ENCODE data around the gene IQGAP2. TPM values are rescaled to one million over a fixed set of nuclear protein-coding genes. Genes with fewer than 3 reads are reported as not detected.
"Not testable (repeated sequence)": the region's sequence is repeated elsewhere in the genome, so short reads cannot be mapped to it uniquely, and the experiment has no call there.

IQGAP2 gene
- total RNA-seq, 3 donors from 2014 or later (not counting 1 experiment from before 2014, with no cell fraction given), result 172 to 218 (median 207) TPM

DNA sequence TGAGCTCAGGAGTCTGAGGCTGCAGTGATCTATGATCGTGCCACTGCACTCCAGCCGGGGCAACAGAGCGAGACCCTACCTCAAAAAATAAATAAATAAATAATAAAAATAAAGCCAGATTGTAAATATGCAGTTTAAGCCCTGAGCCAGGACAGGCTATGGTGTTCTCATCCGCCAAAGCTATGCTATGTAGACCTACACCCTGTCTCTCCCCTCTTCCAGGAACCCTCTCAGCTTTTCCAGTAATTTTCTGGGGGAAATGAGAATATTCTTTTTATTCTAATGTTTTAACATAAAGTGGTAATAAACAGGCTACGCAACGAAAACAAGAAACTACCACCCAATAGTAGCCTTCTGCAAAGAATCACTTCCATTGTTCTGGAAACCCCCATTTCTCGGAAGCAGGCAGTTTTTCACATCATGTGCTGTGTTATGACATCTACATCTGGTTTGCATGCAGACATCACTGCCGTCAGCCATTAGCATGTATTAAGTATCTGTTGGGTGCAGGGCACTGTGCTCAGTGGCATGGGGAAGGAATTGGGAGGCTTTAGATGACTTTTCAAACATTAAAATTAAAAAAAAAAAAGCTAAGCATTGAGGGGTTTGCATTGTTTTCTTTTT lies 274.9 kb downstream of the IQGAP2 start:
- peaks cover 4 to 21% of the 10 kb centered on the region in 2 donors for H3K4me1 Mint-ChIP-seq
- 98% methylated on average over 4 of the region's 8 CpGs for WGBS (ENCODE audit: insufficient coverage)

DNA sequence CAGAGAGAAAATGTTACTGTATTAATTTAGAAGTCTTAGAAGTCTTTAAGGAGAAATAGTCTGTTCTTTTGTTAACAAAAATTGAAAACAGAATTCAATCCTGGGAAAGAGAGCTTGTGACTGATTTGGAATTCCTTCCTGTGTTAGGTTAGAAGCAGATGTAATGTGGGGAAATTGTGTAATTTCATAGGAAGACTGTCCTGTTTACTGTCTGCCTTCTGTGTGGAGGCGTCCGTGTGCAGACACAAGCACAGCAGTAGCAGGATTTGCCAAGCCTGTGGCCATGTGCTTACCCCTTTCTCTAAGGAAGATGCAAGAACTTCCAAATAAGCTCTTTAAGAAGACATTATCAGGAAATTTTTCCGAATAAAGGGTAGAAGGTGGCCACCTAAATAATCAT lies 276.1 kb downstream of the IQGAP2 start:
- no peaks in the 10 kb centered on the region for H3K9me3 ChIP-seq (ENCODE audit: control insufficient read depth, insufficient read depth, low read length)
- H3K27ac ChIP-seq (ENCODE audit: low read length), result no peak overlapping the region
- H3K4me1 ChIP-seq (ENCODE audit: control insufficient read depth, insufficient read depth, low read length), result no peaks in the 10 kb centered on the region
- no peak overlapping the region for H3K4me3 ChIP-seq (ENCODE audit: low read length)
- H3K27me3 ChIP-seq (ENCODE audit: control insufficient read depth, insufficient read depth, low read length), result no peaks in the 10 kb centered on the region
- Mint-ChIP-seq H3K4me3 (no peak overlapping the region), H3K36me3 (peaks cover 38% of the 10 kb centered on the region), H3K4me1 (peaks cover 8 to 27% of the 10 kb centered on the region in 2 donors), H3K27me3 (ENCODE audit: low read depth in 2 of 2) (no peaks in the 10 kb centered on the region), H3K9me3 (no peaks in the 10 kb centered on the region), H3K27ac (peak overlapping the region in 1 of 2 donors; percentile 54)
- ATAC-seq (no peak), DNase-seq (no peak)
- TF ChIP-seq, protein P1, sequence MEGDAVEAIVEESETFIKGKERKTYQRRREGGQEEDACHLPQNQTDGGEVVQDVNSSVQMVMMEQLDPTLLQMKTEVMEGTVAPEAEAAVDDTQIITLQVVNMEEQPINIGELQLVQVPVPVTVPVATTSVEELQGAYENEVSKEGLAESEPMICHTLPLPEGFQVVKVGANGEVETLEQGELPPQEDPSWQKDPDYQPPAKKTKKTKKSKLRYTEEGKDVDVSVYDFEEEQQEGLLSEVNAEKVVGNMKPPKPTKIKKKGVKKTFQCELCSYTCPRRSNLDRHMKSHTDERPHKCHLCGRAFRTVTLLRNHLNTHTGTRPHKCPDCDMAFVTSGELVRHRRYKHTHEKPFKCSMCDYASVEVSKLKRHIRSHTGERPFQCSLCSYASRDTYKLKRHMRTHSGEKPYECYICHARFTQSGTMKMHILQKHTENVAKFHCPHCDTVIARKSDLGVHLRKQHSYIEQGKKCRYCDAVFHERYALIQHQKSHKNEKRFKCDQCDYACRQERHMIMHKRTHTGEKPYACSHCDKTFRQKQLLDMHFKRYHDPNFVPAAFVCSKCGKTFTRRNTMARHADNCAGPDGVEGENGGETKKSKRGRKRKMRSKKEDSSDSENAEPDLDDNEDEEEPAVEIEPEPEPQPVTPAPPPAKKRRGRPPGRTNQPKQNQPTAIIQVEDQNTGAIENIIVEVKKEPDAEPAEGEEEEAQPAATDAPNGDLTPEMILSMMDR (IDR thresholded peaks at IDR 0.05), result no peak
- 92% methylated on average over 3 of the region's 3 CpGs for WGBS (ENCODE audit: insufficient coverage)
- H3K36me3 ChIP-seq (ENCODE audit: control insufficient read depth, insufficient read depth, low read length), result peaks cover 61% of the 10 kb centered on the region
- intact Hi-C loops (cut with micrococcal nuclease), result no loop called here

More for the DNA sequence above, 274.9 kb downstream of the IQGAP2 start:
- Histone ChIP-seq H3K9me3 (ENCODE audit: control insufficient read depth, insufficient read depth, low read length) (no peaks in the 10 kb centered on the region), H3K4me1 (ENCODE audit: control insufficient read depth, insufficient read depth, low read length) (no peaks in the 10 kb centered on the region), H3K4me3 (ENCODE audit: low read length) (no peak overlapping the region), H3K27me3 (ENCODE audit: control insufficient read depth, insufficient read depth, low read length) (no peaks in the 10 kb centered on the region), H3K36me3 (ENCODE audit: control insufficient read depth, insufficient read depth, low read length) (peaks cover 62% of the 10 kb centered on the region), H3K27ac (ENCODE audit: low read length) (no peak overlapping the region)
- TF ChIP-seq, protein P1 (IDR thresholded peaks at IDR 0.05), result no peak
- Mint-ChIP-seq H3K27ac (no peak overlapping the region), H3K27me3 (ENCODE audit: low read depth in 2 of 2) (no peaks in the 10 kb centered on the region), H3K9me3 (no peaks in the 10 kb centered on the region), H3K36me3 (peaks cover 38% of the 10 kb centered on the region), H3K4me3 (no peak overlapping the region)
- ATAC-seq (no peak), DNase-seq (no peak)
- intact Hi-C loops (cut with micrococcal nuclease), result no loop called here

DNA sequence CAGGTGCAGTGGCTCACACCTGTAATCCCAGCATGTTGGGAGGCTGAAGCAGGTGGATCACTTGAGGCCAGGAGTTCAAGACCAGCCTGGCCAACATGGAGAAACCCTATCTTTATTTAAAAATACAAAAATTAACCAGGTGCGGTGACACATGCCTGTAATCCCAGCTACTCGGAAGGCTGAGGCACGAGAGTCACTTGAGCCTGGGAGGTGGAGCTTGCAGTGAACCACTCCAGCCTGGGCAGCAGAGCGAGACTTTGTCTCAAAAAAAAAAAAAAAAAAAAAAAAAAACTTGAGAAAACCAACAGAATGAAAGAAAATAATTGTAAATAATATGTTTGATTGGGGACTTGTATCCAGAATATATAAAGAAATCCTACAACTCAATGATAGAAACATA lies 277.7 kb downstream of the IQGAP2 start:
- peaks cover 59% of the 10 kb centered on the region for H3K36me3 ChIP-seq (ENCODE audit: control insufficient read depth, insufficient read depth, low read length)
- Mint-ChIP-seq H3K27ac (peak overlapping the region; percentile 74 to 78), H3K36me3 (peaks cover 37% of the 10 kb centered on the region), H3K4me1 (peaks cover 12 to 35% of the 10 kb centered on the region in 2 donors)
- H3K4me3 Mint-ChIP-seq; H3K27me3 Mint-ChIP-seq (ENCODE audit: low read depth in 2 of 2); ATAC-seq; H3K4me3 ChIP-seq (ENCODE audit: low read length); H3K9me3 Mint-ChIP-seq; H3K9me3 ChIP-seq (ENCODE audit: control insufficient read depth, insufficient read depth, low read length); H3K4me1 ChIP-seq (ENCODE audit: control insufficient read depth, insufficient read depth, low read length); H3K27ac ChIP-seq (ENCODE audit: low read length); DNase-seq; H3K27me3 ChIP-seq (ENCODE audit: control insufficient read depth, insufficient read depth, low read length); intact Hi-C loops (cut with micrococcal nuclease): not testable (repeated sequence)
- WGBS (ENCODE audit: insufficient coverage), result 89% methylated on average over 3 of the region's 4 CpGs

DNA sequence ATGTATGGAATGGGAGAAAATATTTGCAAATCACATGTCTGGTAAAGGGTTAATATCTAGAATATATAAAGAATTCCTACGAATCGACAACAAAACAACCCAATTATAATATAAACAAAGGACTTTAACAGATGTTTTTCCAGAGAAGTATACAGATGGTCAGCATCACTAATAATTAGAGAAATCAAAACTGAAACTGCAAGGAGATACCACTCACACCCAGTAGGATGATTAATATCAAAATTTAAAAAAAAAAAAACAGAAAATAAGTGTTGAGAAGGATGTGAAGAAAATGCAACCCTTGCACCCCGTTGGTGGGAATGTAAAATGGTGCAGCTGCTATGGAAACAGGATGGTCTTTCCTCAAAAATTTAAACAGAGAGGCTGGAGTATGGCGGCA lies 278.2 kb downstream of the IQGAP2 start:
- Mint-ChIP-seq H3K36me3 (peaks cover 33% of the 10 kb centered on the region), H3K27ac (peak overlapping the region; percentile 74 to 78), H3K9me3 (no peaks in the 10 kb centered on the region), H3K4me3 (no peak overlapping the region), H3K27me3 (ENCODE audit: low read depth in 2 of 2) (no peaks in the 10 kb centered on the region), H3K4me1 (peaks cover 14 to 35% of the 10 kb centered on the region in 2 donors)
- no peak overlapping the region for H3K4me3 ChIP-seq (ENCODE audit: low read length)
- no peak overlapping the region for H3K27ac ChIP-seq (ENCODE audit: low read length)
- DNase-seq (no peak), ATAC-seq (peak in 2 of 3 donors; percentile 38 to 43)
- no peaks in the 10 kb centered on the region for H3K27me3 ChIP-seq (ENCODE audit: control insufficient read depth, insufficient read depth, low read length)
- WGBS (ENCODE audit: insufficient coverage), result 75% methylated on average over 2 of the region's 4 CpGs
- TF ChIP-seq, protein P1 (IDR thresholded peaks at IDR 0.05), result no peak
- peaks cover 58% of the 10 kb centered on the region for H3K36me3 ChIP-seq (ENCODE audit: control insufficient read depth, insufficient read depth, low read length)
- H3K9me3 ChIP-seq (ENCODE audit: control insufficient read depth, insufficient read depth, low read length), result no peaks in the 10 kb centered on the region
- H3K4me1 ChIP-seq (ENCODE audit: control insufficient read depth, insufficient read depth, low read length), result no peaks in the 10 kb centered on the region
- intact Hi-C loops (cut with micrococcal nuclease), result no loop called here
